HCT116 (cell line): ENCODE results near the gene SMIM5. TPM values are rescaled to one million over a fixed set of nuclear protein-coding genes. Genes with fewer than 3 reads are reported as not detected.

Experiments
- ATAC-seq: fragments of 200-7000 bp; cut with Tn5 transposase; 2 replicates; pipeline ENCODE4 v1.9.1; 2020; ENCODE audit warnings: mild to moderate bottlenecking, moderate library complexity
- BruUV-seq: library from RNA; stranded (reverse); fragments of 400-500 nt; replicated peaks from 2 replicates; lab custom pipeline; 2021; lab: Mats Ljungman, UMichigan
- CTCF ChIA-PET: fragments of 300-600 bp; sonication (Branson Sonifier 250); formaldehyde crosslinking; loops from one replicate; lab custom pipeline; 2021; ENCODE audit warnings: antibody characterized with exemption; lab: Charles Lee
- POLR2A ChIA-PET: fragments of 300-600, 350-600 bp; sonication (Branson Sonifier 250); formaldehyde crosslinking; loops from one replicate; lab custom pipeline; 2021; ENCODE audit warnings: antibody characterized with exemption; lab: Charles Lee
- RAD21 ChIA-PET, 2 experiments: fragments of 300-600 bp; sonication (Branson Sonifier 250); formaldehyde crosslinking; loops; one replicate each; lab custom pipeline; 2023; ENCODE audit warnings: low total read pairs in 2 of 2; ENCODE audit not compliant: uncharacterized antibody in 2 of 2, unreplicated experiment in 2 of 2, low non-redundant PET in 1 of 2; lab: Charles Lee
- DNase-seq: peaks from one replicate; pipeline ENCODE4 v3.0.0-alpha.2; 2010; ENCODE audit warnings: low read depth, low spot score
- H2AFZ ChIP-seq: fragments of 200-600 bp; shearing (Covaris generic), sonication (generic); 2 replicates; pipeline ENCODE4 v1.6.1; 2017; ENCODE audit warnings: low read depth, mixed run types, mixed read lengths, antibody characterized with exemption, low read length; ENCODE audit not compliant: poor library complexity, severe bottlenecking
- H3K27ac ChIP-seq: 2 replicates; pipeline ENCODE4 v1.5.1; 2012; ENCODE audit warnings: low read depth, low read length
- H3K27me3 ChIP-seq: fragments of 200-600 bp; sonication (generic); 2 replicates; pipeline ENCODE4 v1.6.1; 2016; ENCODE audit warnings: mixed run types, low read length, mixed read lengths; ENCODE audit not compliant: insufficient read depth
- H3K36me3 ChIP-seq, 2 experiments: fragments of 200-500 bp in 1 of 2; fragments of 200-600 bp in 1 of 2; sonication (Bioruptor generic) in 1 of 2; sonication (generic) in 1 of 2; 2 replicates each; pipeline versions ENCODE4 v1.5.1 to v1.6.1; 2014 to 2016; ENCODE audit warnings: low read length in 2 of 2, inconsistent platforms in 1 of 2, mixed read lengths in 1 of 2, mixed run types in 1 of 2; ENCODE audit not compliant: insufficient read depth in 2 of 2, control insufficient read depth in 1 of 2
- H3K4me1 ChIP-seq, 2 experiments: fragments of 200-600 bp in 1 of 2; sonication (generic) in 1 of 2; 2 replicates each; pipeline versions ENCODE4 v1.5.1 to v1.6.1; 2012 to 2017; ENCODE audit warnings: low read length in 2 of 2, inconsistent platforms in 1 of 2, mild to moderate bottlenecking in 1 of 2, mixed read lengths in 1 of 2, mixed run types in 1 of 2, moderate library complexity in 1 of 2; ENCODE audit not compliant: insufficient read depth in 2 of 2, control insufficient read depth in 1 of 2
- H3K4me2 ChIP-seq: fragments of 200-600 bp; sonication (generic); 2 replicates; pipeline ENCODE4 v1.6.1; 2017; ENCODE audit warnings: mixed run types, low read length, mixed read lengths
- H3K4me3 ChIP-seq, 2 experiments: fragments of 200-600 bp in 1 of 2; sonication (generic) in 1 of 2; replicated peaks in 1 of 2; 2 replicates each; pipeline ENCODE4 v1.5.1; 2011 to 2016; ENCODE audit warnings: low read length in 2 of 2, control low read depth in 1 of 2, low read depth in 1 of 2, mild to moderate bottlenecking in 1 of 2, mixed read lengths in 1 of 2, mixed run types in 1 of 2
- H3K79me2 ChIP-seq: fragments of 200-600 bp; sonication (generic); 2 replicates; pipeline ENCODE4 v1.6.1; 2017; ENCODE audit warnings: mild to moderate bottlenecking, mixed run types, low read length, moderate library complexity, mixed read lengths; ENCODE audit not compliant: insufficient read depth
- H3K9ac ChIP-seq: fragments of 200-600 bp; sonication (generic); 2 replicates; pipeline ENCODE4 v1.6.1; 2016; ENCODE audit warnings: low read length, mixed read lengths
- H3K9me2 ChIP-seq: fragments of 200-600 bp; sonication (generic), shearing (Covaris generic); 2 replicates; pipeline ENCODE4 v1.6.1; 2017; ENCODE audit warnings: mixed run types, mild to moderate bottlenecking, moderate library complexity; ENCODE audit not compliant: insufficient read depth
- H3K9me3 ChIP-seq, 2 experiments: fragments of 200-500 bp in 1 of 2; fragments of 200-600 bp in 1 of 2; sonication (Bioruptor generic) in 1 of 2; sonication (generic) in 1 of 2; 2 replicates each; pipeline ENCODE4 v1.6.1; 2014 to 2017; ENCODE audit warnings: low read length in 2 of 2, mixed read lengths in 2 of 2, inconsistent platforms in 1 of 2, low read depth in 1 of 2, mild to moderate bottlenecking in 1 of 2, mixed run types in 1 of 2, moderate library complexity in 1 of 2; ENCODE audit not compliant: control insufficient read depth in 1 of 2, insufficient read depth in 1 of 2
- H4K20me1 ChIP-seq: fragments of 200-600 bp; sonication (generic), shearing (Covaris generic); 2 replicates; pipeline ENCODE4 v1.6.1; 2017; ENCODE audit warnings: mixed run types, mild to moderate bottlenecking, moderate library complexity; ENCODE audit not compliant: insufficient read depth
- ELF1 ChIP-seq: IDR thresholded peaks from 2 replicates; pipeline ENCODE4 v1.6.1; 2012; ENCODE audit warnings: low read depth, borderline replicate concordance
- EZH2phosphoT487 ChIP-seq: fragments of 200-600 bp; IDR thresholded peaks from 2 replicates; pipeline ENCODE4 v1.6.1; 2018; ENCODE audit warnings: antibody characterized with exemption, borderline replicate concordance
- FOSL1 ChIP-seq: IDR thresholded peaks from 2 replicates; pipeline ENCODE4 v1.6.1; 2012; ENCODE audit warnings: low read depth
- POLR2AphosphoS5 ChIP-seq: IDR thresholded peaks from 2 replicates; pipeline ENCODE4 v1.6.1; 2011; ENCODE audit warnings: mild to moderate bottlenecking, low read depth, low read length, moderate library complexity
- RAD21 ChIP-seq: IDR thresholded peaks from 2 replicates; pipeline ENCODE4 v1.6.1; 2012; ENCODE audit warnings: low read depth, mild to moderate bottlenecking
- SIN3A ChIP-seq: IDR thresholded peaks from 2 replicates; pipeline ENCODE4 v1.6.1; 2012; ENCODE audit warnings: low read depth
- SRF ChIP-seq: IDR thresholded peaks from 2 replicates; pipeline ENCODE4 v1.6.1; 2012; ENCODE audit warnings: low read depth
- YY1 ChIP-seq: IDR thresholded peaks from 2 replicates; pipeline ENCODE4 v1.6.1; 2011; ENCODE audit warnings: low read length, low read depth, moderate library complexity, mild to moderate bottlenecking; ENCODE audit not compliant: insufficient replicate concordance; ENCODE audit errors: extremely low read depth
- ZFX ChIP-seq: fragments of 450-650 bp; IDR thresholded peaks from 2 replicates; pipeline ENCODE4 v1.6.1; 2017
- intact Hi-C: fragments of 100-400 bp; cut with micrococcal nuclease; formaldehyde crosslinking; loops from 2 replicates; pipeline ENCODE4 v1.10.0; 2022
- total RNA-seq: library from RNA; stranded (reverse); gene quantifications from one replicate; pipeline ENCODE4 v1.2.1, GENCODE V29; 2021; ENCODE audit not compliant: unreplicated experiment
- TF ChIP-seq, protein P1 (sequence below): IDR thresholded peaks from 2 replicates; pipeline ENCODE4 v1.6.1; 2012; ENCODE audit warnings: low read depth
- TF ChIP-seq, protein P2 (sequence below), 3 experiments: fragments of 200-600 bp in 1 of 3; sonication (generic) in 1 of 3; IDR thresholded peaks in 2 of 3; conservative IDR thresholded peaks in 1 of 3; 2 replicates each; pipeline ENCODE4 v1.5.1; 2012 to 2017; ENCODE audit warnings: low read depth in 2 of 3, low read length in 2 of 3, antibody characterized with exemption in 1 of 3, borderline replicate concordance in 1 of 3, control low read depth in 1 of 3, mild to moderate bottlenecking in 1 of 3, mixed read lengths in 1 of 3, mixed run types in 1 of 3, moderate library complexity in 1 of 3; ENCODE audit not compliant: insufficient read depth in 1 of 3

The SMIM5 gene
- total RNA-seq, 1 experiment from 2014 or later = 0.12 TPM

DNA sequence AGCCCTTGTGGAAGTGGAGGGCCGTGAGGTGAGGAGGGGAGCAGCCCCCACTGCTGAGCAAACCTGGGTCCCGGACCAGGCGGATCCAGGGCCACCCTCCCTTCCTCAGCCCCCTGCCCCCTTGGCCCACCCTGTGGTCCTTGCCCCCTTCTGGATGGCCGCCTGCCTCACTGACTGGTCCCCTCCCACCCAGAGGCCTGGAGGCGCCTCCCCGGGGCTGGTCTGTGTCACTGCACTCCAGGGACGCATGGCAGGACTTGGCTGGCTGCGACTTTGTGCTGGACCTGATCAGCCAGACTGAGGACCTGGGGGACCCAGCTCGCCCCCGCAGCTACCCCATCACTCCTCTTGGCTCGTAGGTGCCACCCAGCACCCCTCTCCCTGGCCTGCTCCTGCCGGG is 19.2 kb upstream of the SMIM5 start:
- no peaks in the 10 kb centered on the region for H4K20me1 ChIP-seq
- H3K9me3 ChIP-seq = no peaks in the 10 kb centered on the region
- H3K9me2 ChIP-seq = no peaks in the 10 kb centered on the region
- CTCF ChIA-PET = interaction anchor here (6.2 kb wide), 1 partner anchor 19 kb away, joined by 43 read pairs; the partner anchor contains the start of gene SMIM5
- H3K9ac ChIP-seq = no peak overlapping the region
- BruUV-seq = no TSS peak
- H3K79me2 ChIP-seq = no peaks in the 10 kb centered on the region
- POLR2A ChIA-PET = no interaction called here
- TF ChIP-seq SIN3A (no peak), RAD21 (peak; percentile 86), EZH2phosphoT487 (no peak), SRF (no peak), ZFX (no peak), ELF1 (no peak), YY1 (peak; percentile 12), FOSL1 (no peak), POLR2AphosphoS5 (no peak)
- TF ChIP-seq, protein P1, sequence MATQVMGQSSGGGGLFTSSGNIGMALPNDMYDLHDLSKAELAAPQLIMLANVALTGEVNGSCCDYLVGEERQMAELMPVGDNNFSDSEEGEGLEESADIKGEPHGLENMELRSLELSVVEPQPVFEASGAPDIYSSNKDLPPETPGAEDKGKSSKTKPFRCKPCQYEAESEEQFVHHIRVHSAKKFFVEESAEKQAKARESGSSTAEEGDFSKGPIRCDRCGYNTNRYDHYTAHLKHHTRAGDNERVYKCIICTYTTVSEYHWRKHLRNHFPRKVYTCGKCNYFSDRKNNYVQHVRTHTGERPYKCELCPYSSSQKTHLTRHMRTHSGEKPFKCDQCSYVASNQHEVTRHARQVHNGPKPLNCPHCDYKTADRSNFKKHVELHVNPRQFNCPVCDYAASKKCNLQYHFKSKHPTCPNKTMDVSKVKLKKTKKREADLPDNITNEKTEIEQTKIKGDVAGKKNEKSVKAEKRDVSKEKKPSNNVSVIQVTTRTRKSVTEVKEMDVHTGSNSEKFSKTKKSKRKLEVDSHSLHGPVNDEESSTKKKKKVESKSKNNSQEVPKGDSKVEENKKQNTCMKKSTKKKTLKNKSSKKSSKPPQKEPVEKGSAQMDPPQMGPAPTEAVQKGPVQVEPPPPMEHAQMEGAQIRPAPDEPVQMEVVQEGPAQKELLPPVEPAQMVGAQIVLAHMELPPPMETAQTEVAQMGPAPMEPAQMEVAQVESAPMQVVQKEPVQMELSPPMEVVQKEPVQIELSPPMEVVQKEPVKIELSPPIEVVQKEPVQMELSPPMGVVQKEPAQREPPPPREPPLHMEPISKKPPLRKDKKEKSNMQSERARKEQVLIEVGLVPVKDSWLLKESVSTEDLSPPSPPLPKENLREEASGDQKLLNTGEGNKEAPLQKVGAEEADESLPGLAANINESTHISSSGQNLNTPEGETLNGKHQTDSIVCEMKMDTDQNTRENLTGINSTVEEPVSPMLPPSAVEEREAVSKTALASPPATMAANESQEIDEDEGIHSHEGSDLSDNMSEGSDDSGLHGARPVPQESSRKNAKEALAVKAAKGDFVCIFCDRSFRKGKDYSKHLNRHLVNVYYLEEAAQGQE = no peak
- TF ChIP-seq, protein P2, sequence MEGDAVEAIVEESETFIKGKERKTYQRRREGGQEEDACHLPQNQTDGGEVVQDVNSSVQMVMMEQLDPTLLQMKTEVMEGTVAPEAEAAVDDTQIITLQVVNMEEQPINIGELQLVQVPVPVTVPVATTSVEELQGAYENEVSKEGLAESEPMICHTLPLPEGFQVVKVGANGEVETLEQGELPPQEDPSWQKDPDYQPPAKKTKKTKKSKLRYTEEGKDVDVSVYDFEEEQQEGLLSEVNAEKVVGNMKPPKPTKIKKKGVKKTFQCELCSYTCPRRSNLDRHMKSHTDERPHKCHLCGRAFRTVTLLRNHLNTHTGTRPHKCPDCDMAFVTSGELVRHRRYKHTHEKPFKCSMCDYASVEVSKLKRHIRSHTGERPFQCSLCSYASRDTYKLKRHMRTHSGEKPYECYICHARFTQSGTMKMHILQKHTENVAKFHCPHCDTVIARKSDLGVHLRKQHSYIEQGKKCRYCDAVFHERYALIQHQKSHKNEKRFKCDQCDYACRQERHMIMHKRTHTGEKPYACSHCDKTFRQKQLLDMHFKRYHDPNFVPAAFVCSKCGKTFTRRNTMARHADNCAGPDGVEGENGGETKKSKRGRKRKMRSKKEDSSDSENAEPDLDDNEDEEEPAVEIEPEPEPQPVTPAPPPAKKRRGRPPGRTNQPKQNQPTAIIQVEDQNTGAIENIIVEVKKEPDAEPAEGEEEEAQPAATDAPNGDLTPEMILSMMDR (IDR thresholded peaks at IDR 0.05 in 2 of 3, conservative IDR thresholded peaks at IDR 0.05 in 1 of 3; ENCODE audit: borderline replicate concordance in 1 of 3, insufficient read depth in 1 of 3, low read depth in 2 of 3, low read length in 2 of 3) = peak; percentile 65 to 91 (median 67); a peak in 5 of 6 replicates
- no peaks in the 10 kb centered on the region for H3K36me3 ChIP-seq
- H3K4me3 ChIP-seq = no peak overlapping the region
- no peak overlapping the region for H2AFZ ChIP-seq
- no peak overlapping the region for H3K27ac ChIP-seq
- DNase-seq (no peak), ATAC-seq (peak; percentile 77)
- H3K4me2 ChIP-seq = no peak overlapping the region
- RAD21 ChIA-PET = no interaction called here
- peaks cover 24 to 45% of the 10 kb centered on the region in 2 experiments for H3K4me1 ChIP-seq
- intact Hi-C loops = no loop called here
- no peaks in the 10 kb centered on the region for H3K27me3 ChIP-seq
